HepG2 (cell line): ENCODE results near the gene PLEKHN1. TPM values are rescaled to one million over a fixed set of nuclear protein-coding genes. Genes with fewer than 3 reads are reported as not detected.

Experiments used
- HNRNPK ChIP-seq: fragments of 200-400 bp; formaldehyde crosslinking; IDR thresholded peaks from 2 replicates; pipeline ENCODE4 v1.6.1; 2018; ENCODE audit warnings: low read length, low read depth, moderate library complexity, mild to moderate bottlenecking; ENCODE audit not compliant: poor library complexity, severe bottlenecking
- KDM6A ChIP-seq: IDR thresholded peaks from 2 replicates; pipeline ENCODE4 v1.6.1; 2016; ENCODE audit warnings: low read depth
- NR2F6 ChIP-seq, 2 experiments: IDR thresholded peaks; 2 replicates each; pipeline ENCODE4 v1.6.1; 2016; ENCODE audit warnings: antibody characterized with exemption in 1 of 2, mild to moderate bottlenecking in 1 of 2
- NRL ChIP-seq: sonication (generic); formaldehyde crosslinking; IDR thresholded peaks from 2 replicates; pipeline ENCODE4 v1.5.0; 2020; ENCODE audit warnings: missing genetic modification reagents, mild to moderate bottlenecking, moderate library complexity, borderline replicate concordance
- PHF21A ChIP-seq: sonication (generic); formaldehyde crosslinking; IDR thresholded peaks from 2 replicates; pipeline ENCODE4 v1.5.0; 2020; ENCODE audit warnings: mild to moderate bottlenecking, missing genetic modification reagents
- POLR2A ChIP-seq, 2 experiments: IDR thresholded peaks; 2 replicates each; pipeline ENCODE4 v1.6.1; 2011; ENCODE audit warnings: low read depth in 2 of 2, low read length in 2 of 2, mild to moderate bottlenecking in 1 of 2, moderate library complexity in 1 of 2; ENCODE audit not compliant: insufficient read depth in 1 of 2
- RBM22 ChIP-seq: fragments of 200-400 bp; formaldehyde crosslinking; optimal IDR thresholded peaks from 2 replicates; pipeline ENCODE3; 2017; ENCODE audit warnings: mild to moderate bottlenecking, low read length, moderate library complexity
- RXRA ChIP-seq: sonication (generic); formaldehyde crosslinking; IDR thresholded peaks from 2 replicates; pipeline ENCODE4 v1.5.1; 2020; ENCODE audit warnings: missing genetic modification reagents
- SIX4 ChIP-seq: sonication (generic); formaldehyde crosslinking; IDR thresholded peaks from 2 replicates; pipeline ENCODE4 v1.4.0; 2020; ENCODE audit warnings: missing genetic modification reagents
- SMYD3 ChIP-seq: sonication (generic); formaldehyde crosslinking; IDR thresholded peaks from 2 replicates; pipeline ENCODE4 v1.8.1; 2023; ENCODE audit warnings: mild to moderate bottlenecking, missing genetic modification reagents
- ZNF121 ChIP-seq: sonication (generic); formaldehyde crosslinking; IDR thresholded peaks from 2 replicates; pipeline ENCODE4 v1.5.0; 2020; ENCODE audit warnings: mild to moderate bottlenecking, missing genetic modification reagents
- ZNF230 ChIP-seq: sonication (generic); formaldehyde crosslinking; IDR thresholded peaks from 2 replicates; pipeline ENCODE4 v1.4.0; 2020; ENCODE audit warnings: mild to moderate bottlenecking, missing genetic modification reagents
- ZNF235 ChIP-seq: sonication (generic); formaldehyde crosslinking; IDR thresholded peaks from 2 replicates; pipeline ENCODE4 v1.8.1; 2023; ENCODE audit warnings: mild to moderate bottlenecking, missing genetic modification reagents, borderline replicate concordance
- ZNF317 ChIP-seq: sonication (generic); formaldehyde crosslinking; IDR thresholded peaks from 2 replicates; pipeline ENCODE4 v1.5.0; 2020; ENCODE audit warnings: mild to moderate bottlenecking, missing genetic modification reagents
- ZNF546 ChIP-seq: sonication (generic); formaldehyde crosslinking; conservative IDR thresholded peaks from 2 replicates; pipeline ENCODE4 v1.8.1; 2023; ENCODE audit warnings: mild to moderate bottlenecking, missing genetic modification reagents
- ZNF720 ChIP-seq: sonication (generic); formaldehyde crosslinking; IDR thresholded peaks from 2 replicates; pipeline ENCODE4 v1.4.0; 2020; ENCODE audit warnings: missing genetic modification reagents
- ZNF746 ChIP-seq: sonication (generic); formaldehyde crosslinking; IDR thresholded peaks from 2 replicates; pipeline ENCODE4 v1.8.0; 2022; ENCODE audit warnings: mild to moderate bottlenecking, missing genetic modification reagents
- ZNF761 ChIP-seq: sonication (generic); formaldehyde crosslinking; conservative IDR thresholded peaks from 2 replicates; pipeline ENCODE4 v1.4.0; 2020; ENCODE audit warnings: mild to moderate bottlenecking, missing genetic modification reagents
- ZSCAN29 ChIP-seq: sonication (generic); formaldehyde crosslinking; conservative IDR thresholded peaks from 2 replicates; pipeline ENCODE4 v1.4.0; 2020; ENCODE audit warnings: mild to moderate bottlenecking, missing genetic modification reagents
- polyA plus RNA-seq, 8 experiments: library from polyadenylated mRNA; depleted of rRNA in 3 of 8; stranded (reverse) in 7 of 8; unstranded in 1 of 8; fragments of >200 nt; fragmentation: Illumina TruSeq in 4 of 8; extraction: Trizol in 4 of 8; gene quantifications; 2 replicates each; pipeline versions ENCODE4 v1.2.1 to v1.2.3, GENCODE V29; 2011 to 2016; ENCODE audit warnings: low read depth in 4 of 8, missing spikeins in 1 of 8, mixed read lengths in 1 of 8; ENCODE audit not compliant: insufficient read depth in 1 of 8
- total RNA-seq, 5 experiments: library from RNA; depleted of rRNA; stranded (reverse); fragments of >200 nt; fragmentation: Illumina TruSeq; extraction: Trizol; gene quantifications; 2 replicates each; pipeline ENCODE4 v1.2.3, GENCODE V29; 2016; ENCODE audit warnings: low read depth in 1 of 5
- TF ChIP-seq, protein P1 (sequence below): IDR thresholded peaks from 2 replicates; pipeline ENCODE4 v1.6.1; 2016
- TF ChIP-seq, protein P2 (sequence below): sonication (generic); formaldehyde crosslinking; IDR thresholded peaks from 2 replicates; pipeline ENCODE4 v1.8.0; 2022; ENCODE audit warnings: low read depth, missing genetic modification reagents
- TF ChIP-seq, protein P3 (sequence below): fragments of 450-650 bp; IDR thresholded peaks from 2 replicates; pipeline ENCODE4 v1.6.1; 2016
- TF ChIP-seq, protein P4 (sequence below): sonication (generic); formaldehyde crosslinking; IDR thresholded peaks from 2 replicates; pipeline ENCODE4 v1.4.0; 2020; ENCODE audit warnings: missing genetic modification reagents
- TF ChIP-seq, protein P5 (sequence below): IDR thresholded peaks from 2 replicates; pipeline ENCODE4 v1.6.1; 2016; ENCODE audit warnings: low read depth, borderline replicate concordance

PLEKHN1 gene
- total and polyA plus RNA-seq, 2 of the 13 experiments (the other 11 are each of a cell fraction or from before 2014, with no cell fraction given) = 0.42 to 0.58 TPM

DNA sequence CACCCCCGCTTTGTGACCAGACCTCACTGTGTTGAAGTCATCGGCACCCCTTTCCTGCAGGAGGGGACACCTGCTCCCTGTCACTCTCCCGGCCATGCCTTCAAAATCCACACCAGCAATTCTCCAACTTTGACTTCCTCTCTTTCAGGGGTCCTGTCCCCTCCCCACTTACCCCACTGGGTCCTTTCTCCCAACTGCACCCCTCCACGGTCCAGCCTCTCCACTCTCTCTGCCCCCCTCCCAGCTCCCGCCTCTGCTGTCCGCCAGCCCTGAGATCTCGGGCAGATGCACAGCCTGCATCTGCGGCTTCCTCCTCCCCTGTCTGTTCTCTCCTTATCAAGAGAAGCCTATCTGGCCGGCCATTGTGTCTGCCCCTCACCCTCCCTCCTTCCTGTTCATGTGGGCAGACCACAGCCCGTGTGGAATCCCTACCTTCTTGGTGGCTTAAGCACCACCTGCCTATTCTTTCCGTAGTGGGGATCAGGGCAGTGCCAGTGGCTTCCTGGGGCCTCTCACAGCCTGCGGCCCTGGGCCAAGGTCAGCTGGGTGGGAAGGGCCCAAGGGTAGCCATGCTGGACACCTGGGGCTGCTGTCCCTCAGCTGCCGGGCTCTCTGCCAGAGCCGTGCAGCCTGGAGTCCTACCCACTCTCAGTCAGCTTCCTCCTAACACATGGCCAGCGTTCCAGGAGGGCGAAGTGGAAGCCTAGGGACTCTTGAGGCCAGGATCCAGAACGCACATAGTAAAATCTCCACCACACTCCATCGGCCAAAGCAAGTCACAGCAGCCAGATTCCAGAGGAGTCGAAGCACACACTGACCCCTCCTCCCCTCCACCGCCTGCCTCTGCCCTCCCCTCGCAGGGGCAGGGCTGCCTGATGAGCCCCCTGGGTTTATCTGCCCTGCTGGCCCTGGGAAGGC is 38.8 kb downstream of the PLEKHN1 start (continued):
- TF ChIP-seq, protein P1, sequence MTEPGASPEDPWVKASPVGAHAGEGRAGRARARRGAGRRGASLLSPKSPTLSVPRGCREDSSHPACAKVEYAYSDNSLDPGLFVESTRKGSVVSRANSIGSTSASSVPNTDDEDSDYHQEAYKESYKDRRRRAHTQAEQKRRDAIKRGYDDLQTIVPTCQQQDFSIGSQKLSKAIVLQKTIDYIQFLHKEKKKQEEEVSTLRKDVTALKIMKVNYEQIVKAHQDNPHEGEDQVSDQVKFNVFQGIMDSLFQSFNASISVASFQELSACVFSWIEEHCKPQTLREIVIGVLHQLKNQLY (CRISPR knock-in tag) = no peak
- TF ChIP-seq ZNF720 = no peak
- peak; percentile 38 for TF ChIP-seq NR2F6 (IDR thresholded peaks at IDR 0.05)
- TF ChIP-seq NR2F6 (CRISPR knock-in tag; IDR thresholded peaks at IDR 0.05) = peak; percentile 65
- TF ChIP-seq, protein P2, sequence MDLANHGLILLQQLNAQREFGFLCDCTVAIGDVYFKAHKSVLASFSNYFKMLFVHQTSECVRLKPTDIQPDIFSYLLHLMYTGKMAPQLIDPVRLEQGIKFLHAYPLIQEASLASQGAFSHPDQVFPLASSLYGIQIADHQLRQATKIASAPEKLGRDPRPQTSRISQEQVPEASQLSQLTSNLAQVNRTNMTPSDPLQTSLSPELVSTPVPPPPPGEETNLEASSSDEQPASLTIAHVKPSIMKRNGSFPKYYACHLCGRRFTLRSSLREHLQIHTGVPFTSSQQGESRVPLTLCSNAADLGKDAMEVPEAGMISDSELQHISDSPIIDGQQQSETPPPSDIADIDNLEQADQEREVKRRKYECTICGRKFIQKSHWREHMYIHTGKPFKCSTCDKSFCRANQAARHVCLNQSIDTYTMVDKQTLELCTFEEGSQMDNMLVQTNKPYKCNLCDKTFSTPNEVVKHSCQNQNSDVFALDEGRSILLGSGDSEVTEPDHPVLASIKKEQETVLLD (CRISPR knock-in tag) = peak; percentile 49; the same call in 1 of the 2 replicates
- TF ChIP-seq ZNF230 (CRISPR knock-in tag) = 0 out of 2 replicates have a peak, but pooled peaks have one; percentile 36
- TF ChIP-seq ZSCAN29 (CRISPR knock-in tag) = 0 out of 2 replicates have a peak, but pooled peaks have one; percentile 53
- TF ChIP-seq ZNF746 = 0 out of 2 replicates have a peak, but pooled peaks have one; percentile 54
- 0 out of 2 replicates have a peak, but pooled peaks have one; percentile 25 for TF ChIP-seq ZNF546
- no peak for TF ChIP-seq HNRNPK
- TF ChIP-seq RBM22 = no peak
- TF ChIP-seq PHF21A (CRISPR knock-in tag) = no peak; the same call in 1 of the 2 replicates
- TF ChIP-seq, protein P3, sequence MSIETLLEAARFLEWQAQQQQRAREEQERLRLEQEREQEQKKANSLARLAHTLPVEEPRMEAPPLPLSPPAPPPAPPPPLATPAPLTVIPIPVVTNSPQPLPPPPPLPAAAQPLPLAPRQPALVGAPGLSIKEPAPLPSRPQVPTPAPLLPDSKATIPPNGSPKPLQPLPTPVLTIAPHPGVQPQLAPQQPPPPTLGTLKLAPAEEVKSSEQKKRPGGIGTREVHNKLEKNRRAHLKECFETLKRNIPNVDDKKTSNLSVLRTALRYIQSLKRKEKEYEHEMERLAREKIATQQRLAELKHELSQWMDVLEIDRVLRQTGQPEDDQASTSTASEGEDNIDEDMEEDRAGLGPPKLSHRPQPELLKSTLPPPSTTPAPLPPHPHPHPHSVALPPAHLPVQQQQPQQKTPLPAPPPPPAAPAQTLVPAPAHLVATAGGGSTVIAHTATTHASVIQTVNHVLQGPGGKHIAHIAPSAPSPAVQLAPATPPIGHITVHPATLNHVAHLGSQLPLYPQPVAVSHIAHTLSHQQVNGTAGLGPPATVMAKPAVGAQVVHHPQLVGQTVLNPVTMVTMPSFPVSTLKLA = no peak
- TF ChIP-seq KDM6A (CRISPR knock-in tag) = 0 out of 2 replicates have a peak, but pooled peaks have one; percentile 34
- peak; percentile 45; the same call in 1 of the 2 replicates for TF ChIP-seq RXRA (CRISPR knock-in tag)
- TF ChIP-seq SIX4 (CRISPR knock-in tag) = 0 out of 2 replicates have a peak, but pooled peaks have one; percentile 52
- no peak for TF ChIP-seq ZNF317 (CRISPR knock-in tag)
- TF ChIP-seq POLR2A (IDR thresholded peaks at IDR 0.05; ENCODE audit: insufficient read depth in 1 of 2, low read depth in 2 of 2, low read length in 2 of 2) = 0 out of 4 replicates have a peak, but pooled peaks of 1 of the 2 experiments have one; percentile 31
- TF ChIP-seq, protein P4, sequence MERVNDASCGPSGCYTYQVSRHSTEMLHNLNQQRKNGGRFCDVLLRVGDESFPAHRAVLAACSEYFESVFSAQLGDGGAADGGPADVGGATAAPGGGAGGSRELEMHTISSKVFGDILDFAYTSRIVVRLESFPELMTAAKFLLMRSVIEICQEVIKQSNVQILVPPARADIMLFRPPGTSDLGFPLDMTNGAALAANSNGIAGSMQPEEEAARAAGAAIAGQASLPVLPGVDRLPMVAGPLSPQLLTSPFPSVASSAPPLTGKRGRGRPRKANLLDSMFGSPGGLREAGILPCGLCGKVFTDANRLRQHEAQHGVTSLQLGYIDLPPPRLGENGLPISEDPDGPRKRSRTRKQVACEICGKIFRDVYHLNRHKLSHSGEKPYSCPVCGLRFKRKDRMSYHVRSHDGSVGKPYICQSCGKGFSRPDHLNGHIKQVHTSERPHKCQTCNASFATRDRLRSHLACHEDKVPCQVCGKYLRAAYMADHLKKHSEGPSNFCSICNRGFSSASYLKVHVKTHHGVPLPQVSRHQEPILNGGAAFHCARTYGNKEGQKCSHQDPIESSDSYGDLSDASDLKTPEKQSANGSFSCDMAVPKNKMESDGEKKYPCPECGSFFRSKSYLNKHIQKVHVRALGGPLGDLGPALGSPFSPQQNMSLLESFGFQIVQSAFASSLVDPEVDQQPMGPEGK (CRISPR knock-in tag) = peak; percentile 73
- TF ChIP-seq SMYD3 = no peak
- TF ChIP-seq NRL (CRISPR knock-in tag) = peak; percentile 81
- TF ChIP-seq, protein P5, sequence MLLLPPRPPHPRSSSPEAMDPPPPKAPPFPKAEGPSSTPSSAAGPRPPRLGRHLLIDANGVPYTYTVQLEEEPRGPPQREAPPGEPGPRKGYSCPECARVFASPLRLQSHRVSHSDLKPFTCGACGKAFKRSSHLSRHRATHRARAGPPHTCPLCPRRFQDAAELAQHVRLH (CRISPR knock-in tag) = 0 out of 2 replicates have a peak, but pooled peaks have one; percentile 21
- TF ChIP-seq ZNF121 (CRISPR knock-in tag) = no peak
- TF ChIP-seq ZNF761 (CRISPR knock-in tag) = 0 out of 2 replicates have a peak, but pooled peaks have one; percentile 47
- 0 out of 2 replicates have a peak, but pooled peaks have one; percentile 59 for TF ChIP-seq ZNF235 (CRISPR knock-in tag)
